ENCODE results near the gene UBE2C.
"Not testable (repeated sequence)": the region's sequence is repeated elsewhere in the genome, so short reads cannot be mapped to it uniquely, and the experiment has no call there.

Gene UBE2C

GRCh38 chr20:45797955-45798354 lies 14.5 kb upstream of the UBE2C start:
- not testable (repeated sequence) for DNase-seq (ENCODE audit: low read depth in 1 of 2, low spot score in 1 of 2)

GRCh38 chr20:45798935-45799642 lies 13.4 kb upstream of the UBE2C start:
- peak; percentile 16 to 26 for DNase-seq (ENCODE audit: low read depth in 1 of 2, low spot score in 1 of 2)

- DNase-seq (ENCODE audit: low read depth in 1 of 2, low spot score in 1 of 2) = no peak
Measured at GRCh38 chr20:45801851-45802250, 10.6 kb upstream of the UBE2C start.

- no peak for DNase-seq (ENCODE audit: low read depth in 1 of 2, low spot score in 1 of 2)
Measured at GRCh38 chr20:45810191-45810970, 2.1 kb upstream of the UBE2C start.

- DNase-seq (ENCODE audit: low read depth in 1 of 2, low spot score in 1 of 2) = no peak
Measured at GRCh38 chr20:45813006-45813340, 529 bp downstream of the UBE2C start.

- DNase-seq (ENCODE audit: low read depth in 1 of 2, low spot score in 1 of 2) = no peak
Measured at GRCh38 chr20:45813489-45813888, 1.0 kb downstream of the UBE2C start.

- no peak for DNase-seq (ENCODE audit: low read depth in 1 of 2, low spot score in 1 of 2)
Measured at GRCh38 chr20:45814314-45814713, 1.9 kb downstream of the UBE2C start.

- DNase-seq (ENCODE audit: low read depth in 1 of 2, low spot score in 1 of 2) = no peak
Measured at GRCh38 chr20:45816951-45817350, 4.5 kb downstream of the UBE2C start.

GRCh38 chr20:45817376-45818194 lies 5.1 kb downstream of the UBE2C start:
- DNase-seq (ENCODE audit: low read depth in 1 of 2, low spot score in 1 of 2) = no peak

- no peak for DNase-seq (ENCODE audit: low read depth in 1 of 2, low spot score in 1 of 2)
Measured at GRCh38 chr20:45818239-45818638, 5.8 kb downstream of the UBE2C start.

- DNase-seq (ENCODE audit: low read depth in 1 of 2, low spot score in 1 of 2) = no peak
Measured at GRCh38 chr20:45819466-45819865, 7.0 kb downstream of the UBE2C start.

GRCh38 chr20:45821947-45822346 lies 9.5 kb downstream of the UBE2C start:
- DNase-seq (ENCODE audit: low read depth in 1 of 2, low spot score in 1 of 2) = no peak

- DNase-seq (ENCODE audit: low read depth in 1 of 2, low spot score in 1 of 2) = no peak
Measured at GRCh38 chr20:45822857-45823256, 10.4 kb downstream of the UBE2C start.

GRCh38 chr20:45823949-45824835 lies 11.7 kb downstream of the UBE2C start:
- peak; percentile 9 to 10 for DNase-seq (ENCODE audit: low read depth in 1 of 2, low spot score in 1 of 2)

- no peak for DNase-seq (ENCODE audit: low read depth in 1 of 2, low spot score in 1 of 2)
Measured at GRCh38 chr20:45826381-45827019, 14.1 kb downstream of the UBE2C start.

- DNase-seq (ENCODE audit: low read depth in 1 of 2, low spot score in 1 of 2) = no peak
Measured at GRCh38 chr20:45827030-45827652, 14.7 kb downstream of the UBE2C start, which contains the start of gene TNNC2. TSS of gene TNNC2 (minus strand) at chr20:45827312. CDS start at chr20:45827248, 64 bp downstream.

GRCh38 chr20:45827712-45828111 lies 15.3 kb downstream of the UBE2C start:
- no peak for DNase-seq (ENCODE audit: low read depth in 1 of 2, low spot score in 1 of 2)

GRCh38 chr20:45828589-45828988 lies 16.1 kb downstream of the UBE2C start:
- no peak for DNase-seq (ENCODE audit: low read depth in 1 of 2, low spot score in 1 of 2)

GRCh38 chr20:45829673-45830106 lies 17.2 kb downstream of the UBE2C start:
- DNase-seq (ENCODE audit: low read depth in 1 of 2, low spot score in 1 of 2) = not testable (repeated sequence)

- DNase-seq (ENCODE audit: low read depth in 1 of 2, low spot score in 1 of 2) = no peak
Measured at GRCh38 chr20:45832619-45833018, 20.2 kb downstream of the UBE2C start.
